CD4-positive, alpha-beta T cell treated with Interferon alpha-2 for 1 hour (primary cell): ENCODE results near the gene FAM9C.
"Not testable (repeated sequence)": the region's sequence is repeated elsewhere in the genome, so short reads cannot be mapped to it uniquely, and the experiment has no call there.

Source experiments
- DNase-seq, 2 donors: peaks; one replicate each; pipeline ENCODE4 v3.0.0-alpha.2; 2020 to 2022

FAM9C gene

GRCh38 chrX:13076176-13076961 is 31.9 kb upstream of the FAM9C start:
- no peak for DNase-seq

GRCh38 chrX:13074297-13075262 is 30.2 kb upstream of the FAM9C start:
- DNase-seq, result peak; percentile 33 to 47

- DNase-seq, result no peak
Observed at GRCh38 chrX:13069771-13070416, 25.5 kb upstream of the FAM9C start.

- no peak for DNase-seq
Observed at GRCh38 chrX:13068651-13069050, 24.2 kb upstream of the FAM9C start.

GRCh38 chrX:13067773-13068172 is 23.4 kb upstream of the FAM9C start:
- DNase-seq, result no peak

GRCh38 chrX:13066391-13066790 is 22.0 kb upstream of the FAM9C start:
- no peak for DNase-seq

- DNase-seq, result no peak
Observed at GRCh38 chrX:13064599-13065143, 20.3 kb upstream of the FAM9C start.

- DNase-seq, result not testable (repeated sequence)
Observed at GRCh38 chrX:13063124-13063523, 18.7 kb upstream of the FAM9C start.

- not testable (repeated sequence) for DNase-seq
Observed at GRCh38 chrX:13062331-13062730, 17.9 kb upstream of the FAM9C start.

GRCh38 chrX:13061215-13061708 is 16.8 kb upstream of the FAM9C start:
- not testable (repeated sequence) for DNase-seq

- no peak for DNase-seq
Observed at GRCh38 chrX:13059637-13060499, 15.4 kb upstream of the FAM9C start.

- DNase-seq, result no peak
Observed at GRCh38 chrX:13055486-13055885, 11.1 kb upstream of the FAM9C start.

GRCh38 chrX:13053171-13053570 is 8.8 kb upstream of the FAM9C start:
- no peak for DNase-seq

- peak; percentile 61 to 77 for DNase-seq
Observed at GRCh38 chrX:13051529-13052172, 7.2 kb upstream of the FAM9C start.

- no peak for DNase-seq
Observed at GRCh38 chrX:13051167-13051528, 6.7 kb upstream of the FAM9C start.

GRCh38 chrX:13050151-13050550 is 5.7 kb upstream of the FAM9C start:
- DNase-seq, result no peak

- DNase-seq, result no peak
Observed at GRCh38 chrX:13048280-13048679, 3.9 kb upstream of the FAM9C start.

- DNase-seq, result no peak
Observed at GRCh38 chrX:13047759-13048158, 3.3 kb upstream of the FAM9C start.

- DNase-seq, result no peak
Observed at GRCh38 chrX:13046141-13046855, 1.9 kb upstream of the FAM9C start.

GRCh38 chrX:13043938-13044337 is 482 bp downstream of the FAM9C start:
- no peak for DNase-seq

GRCh38 chrX:13043138-13043537 is 1.3 kb downstream of the FAM9C start:
- no peak for DNase-seq
